Activated effector memory CD4-positive, alpha-beta T cell treated with anti-CD3 and anti-CD28 coated beads, Interleukin-2, amount 50 U/mL, for 16 hours (primary cell): ENCODE data around the gene FSCN2.
A peak's percentile ranks its signal among the peaks of the same experiment; 100 is the strongest.
"Not testable (repeated sequence)": the region's sequence is repeated elsewhere in the genome, so short reads cannot be mapped to it uniquely, and the experiment has no call there.

Source experiments
- DNase-seq: peaks from one replicate; pipeline ENCODE4 v3.0.0-alpha.2; 2020

FSCN2 gene

GRCh38 chr17:81528651-81529436 is 667 bp downstream of the FSCN2 start:
- no peak for DNase-seq

- DNase-seq: no peak
Observed at GRCh38 chr17:81529437-81529803, 1.2 kb downstream of the FSCN2 start.

- DNase-seq: not testable (repeated sequence)
Observed at GRCh38 chr17:81531013-81531412, 2.8 kb downstream of the FSCN2 start.

GRCh38 chr17:81531998-81532404 is 3.8 kb downstream of the FSCN2 start:
- not testable (repeated sequence) for DNase-seq

GRCh38 chr17:81532490-81533287 is 4.5 kb downstream of the FSCN2 start:
- DNase-seq: no peak

- DNase-seq: no peak
Observed at GRCh38 chr17:81533339-81534141, 5.4 kb downstream of the FSCN2 start.

- DNase-seq: no peak
Observed at GRCh38 chr17:81534157-81535006, 6.2 kb downstream of the FSCN2 start.

- no peak for DNase-seq
Observed at GRCh38 chr17:81535007-81535328, 6.8 kb downstream of the FSCN2 start.

- no peak for DNase-seq
Observed at GRCh38 chr17:81535480-81536298, 7.5 kb downstream of the FSCN2 start.

GRCh38 chr17:81536299-81537290 is 8.4 kb downstream of the FSCN2 start:
- DNase-seq: no peak

GRCh38 chr17:81537343-81537855 is 9.2 kb downstream of the FSCN2 start:
- DNase-seq: peak; percentile 78

GRCh38 chr17:81537856-81538555 is 9.8 kb downstream of the FSCN2 start:
- DNase-seq: no peak

- DNase-seq: no peak
Observed at GRCh38 chr17:81538651-81539570, 10.7 kb downstream of the FSCN2 start.

- DNase-seq: no peak
Observed at GRCh38 chr17:81539571-81539900, 11.4 kb downstream of the FSCN2 start.

- DNase-seq: no peak
Observed at GRCh38 chr17:81539961-81540675, 11.9 kb downstream of the FSCN2 start.

GRCh38 chr17:81540676-81541027 is 12.5 kb downstream of the FSCN2 start:
- DNase-seq: no peak

- no peak for DNase-seq
Observed at GRCh38 chr17:81541123-81541522, 12.9 kb downstream of the FSCN2 start.
